Endothelial cell of umbilical vein (primary cell): ENCODE measurements around the gene TTC27. TPM values are rescaled to one million over a fixed set of nuclear protein-coding genes. Genes with fewer than 3 reads are reported as not detected.

ENCODE experiments used
- BruUV-seq: library from RNA; stranded (reverse); fragments of 400-500 nt; replicated peaks from 2 replicates; lab custom pipeline; 2021; lab: Mats Ljungman, UMichigan
- CTCF ChIA-PET: fragments of 300-600, 350-600 bp; sonication (Branson Sonifier 250); formaldehyde crosslinking; loops from one replicate; lab custom pipeline; 2021; ENCODE audit warnings: antibody characterized with exemption, inconsistent platforms; lab: Charles Lee
- POLR2A ChIA-PET: fragments of 300-600, 350-600 bp; sonication (Branson Sonifier 250); formaldehyde crosslinking; loops from one replicate; lab custom pipeline; 2021; ENCODE audit warnings: antibody characterized with exemption, inconsistent platforms; lab: Charles Lee
- DNase-seq: peaks from one replicate; pipeline ENCODE4 v3.0.0-alpha.2; 2011; ENCODE audit warnings: low read depth, low spot score
- FAIRE-seq: peaks from 2 replicates; lab custom pipeline; 2011; peaks lifted over from hg19 to GRCh38; lab: Jason Lieb, UNC
- H2AFZ ChIP-seq: 2 replicates; pipeline ENCODE4 v1.6.0; 2012; ENCODE audit warnings: low read depth, low read length, control low read depth, inconsistent platforms
- H3K27ac ChIP-seq: 2 replicates; pipeline ENCODE4 v1.5.1; 2011; ENCODE audit warnings: low read depth, mild to moderate bottlenecking, control low read depth, low read length, moderate library complexity; ENCODE audit not compliant: insufficient read depth
- H3K27me3 ChIP-seq, 2 experiments: 2 replicates each; pipeline versions ENCODE4 v1.6.0 to v1.6.1; 2011; ENCODE audit warnings: low read length in 2 of 2, mixed read lengths in 1 of 2; ENCODE audit not compliant: control insufficient read depth in 2 of 2, insufficient read depth in 2 of 2
- H3K36me3 ChIP-seq, 2 experiments: 2 replicates in 1 of 2; 3 replicates in 1 of 2; pipeline ENCODE4 v1.5.1; 2011; ENCODE audit warnings: low read length in 2 of 2, mild to moderate bottlenecking in 1 of 2, moderate library complexity in 1 of 2; ENCODE audit not compliant: control insufficient read depth in 2 of 2, insufficient read depth in 2 of 2; ENCODE audit errors: extremely low read depth in 1 of 2
- H3K4me1 ChIP-seq: 3 replicates; pipeline ENCODE4 v1.5.1; 2011; ENCODE audit warnings: mild to moderate bottlenecking, low read length; ENCODE audit not compliant: control insufficient read depth, insufficient read depth; ENCODE audit errors: extremely low read depth
- H3K4me2 ChIP-seq: 2 replicates; pipeline ENCODE4 v1.6.1; 2011; ENCODE audit warnings: low read length, control low read depth, mixed read lengths; ENCODE audit not compliant: insufficient read depth
- H3K4me3 ChIP-seq, 3 experiments: fragments of 200-600 bp in 1 of 3; sonication (generic), shearing (Covaris generic) in 1 of 3; replicated peaks in 1 of 3; 2 replicates each; pipeline ENCODE4 v1.5.1; 2011 to 2016; ENCODE audit warnings: control low read depth in 3 of 3, low read length in 3 of 3, mild to moderate bottlenecking in 2 of 3, inconsistent platforms in 1 of 3, low read depth in 1 of 3, moderate library complexity in 1 of 3; ENCODE audit not compliant: insufficient read depth in 1 of 3
- H3K79me2 ChIP-seq: 2 replicates; pipeline ENCODE4 v1.6.0; 2012; ENCODE audit warnings: low read length, inconsistent platforms; ENCODE audit not compliant: control insufficient read depth, insufficient read depth
- H3K9ac ChIP-seq: replicated peaks from 2 replicates; pipeline ENCODE3; 2011; ENCODE audit warnings: low read length, control low read depth; ENCODE audit not compliant: insufficient read depth; ENCODE audit errors: extremely low read depth
- H3K9me1 ChIP-seq: replicated peaks from 3 replicates; pipeline ENCODE4 v1.6.0; 2011; ENCODE audit warnings: mild to moderate bottlenecking, low read length; ENCODE audit not compliant: control insufficient read depth, insufficient read depth; ENCODE audit errors: extremely low read depth
- H3K9me3 ChIP-seq: replicated peaks from 2 replicates; pipeline ENCODE4 v1.5.1; 2012; ENCODE audit warnings: low read length, inconsistent platforms; ENCODE audit not compliant: control insufficient read depth, insufficient read depth
- H4K20me1 ChIP-seq: replicated peaks from 2 replicates; pipeline ENCODE3; 2011; ENCODE audit warnings: mild to moderate bottlenecking, low read length; ENCODE audit not compliant: control insufficient read depth, insufficient read depth; ENCODE audit errors: extremely low read depth
- CTCF ChIP-seq, 2 donors: IDR thresholded peaks; 1 replicate in 1 of 2; 2 replicates in 1 of 2; pipeline ENCODE4 v1.5.1; 2011; ENCODE audit warnings: low read length in 2 of 2, mild to moderate bottlenecking in 2 of 2, moderate library complexity in 2 of 2, control low read depth in 1 of 2, inconsistent platforms in 1 of 2, low read depth in 1 of 2; ENCODE audit not compliant: insufficient read depth in 1 of 2; ENCODE audit errors: extremely low read depth in 1 of 2
- EZH2 ChIP-seq: IDR thresholded peaks from 2 replicates; pipeline ENCODE4 v1.6.1; 2012; ENCODE audit warnings: borderline replicate concordance, low read depth, mild to moderate bottlenecking, moderate library complexity, low read length, inconsistent platforms; ENCODE audit not compliant: severe bottlenecking
- FOS ChIP-seq: IDR thresholded peaks from 2 replicates; pipeline ENCODE4 v1.6.1; 2011; ENCODE audit warnings: mild to moderate bottlenecking, low read length, moderate library complexity, borderline replicate concordance; ENCODE audit not compliant: insufficient read depth
- GATA2 ChIP-seq: IDR thresholded peaks from 2 replicates; pipeline ENCODE4 v1.7.0; 2011; ENCODE audit warnings: low read depth, mild to moderate bottlenecking, moderate library complexity, mixed read lengths, low read length; ENCODE audit not compliant: insufficient read length, insufficient read depth
- JUN ChIP-seq: IDR thresholded peaks from 2 replicates; pipeline ENCODE4 v1.6.1; 2011; ENCODE audit warnings: borderline replicate concordance, low read depth; ENCODE audit not compliant: insufficient read length, insufficient read depth
- MAX ChIP-seq: IDR thresholded peaks from 2 replicates; pipeline ENCODE4 v1.6.1; 2011; ENCODE audit not compliant: insufficient read depth, insufficient read length
- MYC ChIP-seq: IDR thresholded peaks from one replicate; pipeline ENCODE4 v1.6.1; 2011; ENCODE audit warnings: mild to moderate bottlenecking, low read depth, low read length
- POLR2A ChIP-seq: IDR thresholded peaks from 2 replicates; pipeline ENCODE4 v1.6.1; 2012; ENCODE audit warnings: low read depth, mild to moderate bottlenecking, control low read depth, low read length
- POLR2AphosphoS5 ChIP-seq: IDR thresholded peaks from 2 replicates; pipeline ENCODE4 v1.6.1; 2012; ENCODE audit warnings: low read depth, mild to moderate bottlenecking, control low read depth, low read length, moderate library complexity; ENCODE audit not compliant: insufficient read depth
- dilution Hi-C: fragments of 300-500 bp; cut with MboI; formaldehyde crosslinking; loops from one replicate; pipeline ENCODE4 v1.15.0; 2019; ENCODE audit warnings: low sequenced_read_pairs; ENCODE audit not compliant: extremely low pct_ligation_motif_present
- intact Hi-C: fragments of 100-400 bp; cut with micrococcal nuclease; formaldehyde crosslinking; loops from one replicate; pipeline ENCODE4 v1.10.0; 2022
- polyA plus RNA-seq, 4 experiments: library from polyadenylated mRNA; depleted of rRNA in 3 of 4; stranded (reverse) in 3 of 4; unstranded in 1 of 4; fragments of >200 nt; gene quantifications; 2 replicates each; pipeline versions ENCODE4 v1.2.1 to v1.2.3, GENCODE V29; 2011 to 2012; ENCODE audit warnings: missing spikeins in 1 of 4
- total RNA-seq: library from RNA; stranded (reverse); gene quantifications from 2 replicates; pipeline ENCODE4 v1.2.3, GENCODE V29; 2021

TTC27 gene
- total and polyA plus RNA-seq, 2 donors (not counting 3 experiments of a cell fraction or from before 2014, with no cell fraction given): 16.3 to 20.1 TPM

- ChIA-PET CTCF (no interaction called here), POLR2A (interaction anchor here (0.9 kb wide), 1 partner anchor 62 kb away, joined by 3 read pairs; no protein-coding TSS in a partner anchor)
- no peak for FAIRE-seq
- TF ChIP-seq JUN (no peak), CTCF (IDR thresholded peaks at IDR 0.05; ENCODE audit: extremely low read depth in 1 of 2, insufficient read depth in 1 of 2, low read depth in 1 of 2, low read length in 2 of 2) (no peak), POLR2A (no peak), FOS (no peak), GATA2 (no peak), POLR2AphosphoS5 (no peak), EZH2 (no peak), MAX (no peak), MYC (no peak)
- Histone ChIP-seq H3K36me3 (no peaks in the 10 kb centered on the region), H3K27me3 (peaks cover 0 to 6% of the 10 kb centered on the region in 2 experiments), H3K4me3 (no peak overlapping the region), H3K4me1 (no peaks in the 10 kb centered on the region), H3K27ac (no peak overlapping the region), H3K79me2 (no peaks in the 10 kb centered on the region), H3K9ac (no peak overlapping the region), H3K4me2 (no peak overlapping the region), H3K9me3 (no peaks in the 10 kb centered on the region), H4K20me1 (no peaks in the 10 kb centered on the region), H3K9me1 (no peaks in the 10 kb centered on the region), H2AFZ (no peak overlapping the region)
- DNase-seq: no peak
- dilution Hi-C loops (no loop called here), intact Hi-C loops (no loop called here)
- no TSS peak for BruUV-seq
These were observed 211.1 kb downstream of the TTC27 start for GRCh38 chr2:32838949-32839348.
